Hepatocyte (in vitro differentiated cells): ENCODE data around the gene ASXL1. TPM values are rescaled to one million over a fixed set of nuclear protein-coding genes. Genes with fewer than 3 reads are reported as not detected.

Experiments used
- DNase-seq: peaks from one replicate; pipeline ENCODE4 v3.0.0-alpha.2; 2016; ENCODE audit warnings: low spot score
- H2AFZ ChIP-seq: fragments of 200-600 bp; sonication (generic); 2 replicates; pipeline ENCODE4 v1.6.0; 2016; ENCODE audit warnings: antibody characterized with exemption, mild to moderate bottlenecking
- H3K27ac ChIP-seq: fragments of 200-600 bp; sonication (generic); 2 replicates; pipeline ENCODE4 v1.5.1; 2016; ENCODE audit warnings: mild to moderate bottlenecking
- H3K27me3 ChIP-seq: fragments of 200-600 bp; sonication (generic); 2 replicates; pipeline ENCODE4 v1.6.1; 2016
- H3K36me3 ChIP-seq: fragments of 200-600 bp; sonication (generic); replicated peaks from 2 replicates; pipeline ENCODE4 v1.5.1; 2016; ENCODE audit warnings: low read depth; ENCODE audit not compliant: insufficient read depth
- H3K4me1 ChIP-seq: fragments of 200-600 bp; sonication (generic); 2 replicates; pipeline ENCODE4 v1.5.1; 2016; ENCODE audit warnings: mild to moderate bottlenecking, moderate library complexity; ENCODE audit not compliant: insufficient read depth
- H3K4me2 ChIP-seq: fragments of 200-600 bp; sonication (generic); 2 replicates; pipeline ENCODE4 v1.6.0; 2016
- H3K4me3 ChIP-seq: fragments of 200-600 bp; sonication (generic); 2 replicates; pipeline ENCODE4 v1.5.1; 2016; ENCODE audit warnings: mild to moderate bottlenecking
- H3K79me2 ChIP-seq: fragments of 200-600 bp; sonication (generic); 2 replicates; pipeline ENCODE4 v1.6.0; 2017; ENCODE audit warnings: mild to moderate bottlenecking
- H3K9me2 ChIP-seq: fragments of 200-600 bp; sonication (generic); replicated peaks from 2 replicates; pipeline ENCODE4 v1.6.0; 2017; ENCODE audit warnings: mild to moderate bottlenecking; ENCODE audit not compliant: insufficient read depth
- H3K9me3 ChIP-seq: fragments of 200-600 bp; sonication (generic); 2 replicates; pipeline ENCODE4 v1.5.1; 2016; ENCODE audit warnings: low read depth, mild to moderate bottlenecking
- H4K20me1 ChIP-seq: fragments of 200-600 bp; sonication (generic); 2 replicates; pipeline ENCODE4 v1.6.0; 2016; ENCODE audit warnings: mild to moderate bottlenecking; ENCODE audit not compliant: insufficient read depth, poor library complexity, severe bottlenecking
- CTCF ChIP-seq: fragments of 200-600 bp; sonication (generic); IDR thresholded peaks from 2 replicates; pipeline ENCODE4 v1.5.1; 2016; ENCODE audit warnings: antibody characterized with exemption, mild to moderate bottlenecking; ENCODE audit not compliant: poor library complexity
- EZH2 ChIP-seq: fragments of 200-600 bp; sonication (generic); IDR thresholded peaks from 2 replicates; pipeline ENCODE4 v1.6.1; 2016; ENCODE audit warnings: antibody characterized with exemption, mild to moderate bottlenecking, borderline replicate concordance
- EZH2phosphoT487 ChIP-seq: fragments of 200-600 bp; sonication (generic); IDR thresholded peaks from one replicate; pipeline ENCODE4 v1.6.1; 2018; ENCODE audit warnings: antibody characterized with exemption, mild to moderate bottlenecking, low read depth, moderate library complexity; ENCODE audit not compliant: unreplicated experiment, severe bottlenecking
- WGBS: methylation state at CpG from one replicate; pipeline ENCODE4 v1.1.6; 2016; ENCODE audit warnings: low lambda C conversion rate; ENCODE audit errors: missing lambda C conversion rate; 5-methylcytosine and 5-hydroxymethylcytosine counted together
- polyA plus RNA-seq: library from polyadenylated mRNA; unstranded; fragments of >200 nt; fragmentation: Nextera tagmentation; extraction: Ambion mirVana; gene quantifications from 2 replicates; pipeline ENCODE4 v1.2.1, GENCODE V29; 2016
- total RNA-seq: library from RNA; depleted of rRNA; stranded (reverse); fragments of >200 nt; gene quantifications from 2 replicates; pipeline ENCODE4 v1.2.3, GENCODE V29; 2014

Gene ASXL1
- total and polyA plus RNA-seq, 2 experiments from 2014 or later, result 82.0 to 95.6 TPM

GRCh38 chr20:32435449-32436107, 77.4 kb downstream of the ASXL1 start:
- peaks cover 4% of the 10 kb centered on the region for H4K20me1 ChIP-seq
- no peak overlapping the region for H2AFZ ChIP-seq
- H3K4me2 ChIP-seq, result no peak overlapping the region
- H3K27ac ChIP-seq, result no peak overlapping the region
- H3K27me3 ChIP-seq, result no peaks in the 10 kb centered on the region
- no peak overlapping the region for H3K4me3 ChIP-seq
- no peak for DNase-seq
- H3K9me2 ChIP-seq, result no peaks in the 10 kb centered on the region
- H3K36me3 ChIP-seq, result peaks cover 12% of the 10 kb centered on the region
- peaks cover 46% of the 10 kb centered on the region for H3K79me2 ChIP-seq
- peaks cover under 1% of the 10 kb centered on the region for H3K4me1 ChIP-seq
- TF ChIP-seq CTCF (no peak), EZH2phosphoT487 (no peak), EZH2 (no peak)
- 96% methylated on average over 12 of the region's 12 CpGs for WGBS
- H3K9me3 ChIP-seq, result no peaks in the 10 kb centered on the region

- H2AFZ ChIP-seq, result no peak overlapping the region
- WGBS, result 96% methylated on average over 11 of the region's 11 CpGs
- H3K9me2 ChIP-seq, result no peaks in the 10 kb centered on the region
- peaks cover 7% of the 10 kb centered on the region for H3K4me1 ChIP-seq
- peaks cover 7% of the 10 kb centered on the region for H3K36me3 ChIP-seq
- peaks cover 46% of the 10 kb centered on the region for H3K79me2 ChIP-seq
- DNase-seq, result no peak
- H3K9me3 ChIP-seq, result no peaks in the 10 kb centered on the region
- H4K20me1 ChIP-seq, result no peaks in the 10 kb centered on the region
- H3K27me3 ChIP-seq, result no peaks in the 10 kb centered on the region
- H3K4me3 ChIP-seq, result no peak overlapping the region
- H3K27ac ChIP-seq, result no peak overlapping the region
- H3K4me2 ChIP-seq, result no peak overlapping the region
- TF ChIP-seq EZH2 (no peak), CTCF (no peak), EZH2phosphoT487 (no peak)
Measured at GRCh38 chr20:32436142-32436861, 78.2 kb downstream of the ASXL1 start.

- Histone ChIP-seq H3K4me1 (peaks cover 9% of the 10 kb centered on the region), H3K36me3 (peaks cover 4% of the 10 kb centered on the region), H3K9me3 (no peaks in the 10 kb centered on the region), H3K27ac (no peak overlapping the region), H3K4me3 (no peak overlapping the region), H3K9me2 (no peaks in the 10 kb centered on the region), H3K4me2 (no peak overlapping the region), H4K20me1 (no peaks in the 10 kb centered on the region), H3K79me2 (peaks cover 43% of the 10 kb centered on the region), H3K27me3 (no peaks in the 10 kb centered on the region), H2AFZ (no peak overlapping the region)
- TF ChIP-seq EZH2 (no peak), EZH2phosphoT487 (no peak), CTCF (no peak)
- no peak for DNase-seq
- WGBS, result 96% methylated on average over 7 of the region's 7 CpGs
Measured at GRCh38 chr20:32436968-32437367, 78.8 kb downstream of the ASXL1 start.
